ENCODE results near the gene CEP135. TPM values are rescaled to one million over a fixed set of nuclear protein-coding genes. Genes with fewer than 3 reads are reported as not detected.

CEP135 gene
- total RNA-seq, 2 experiments from 2014 or later: 12.5 to 12.9 TPM

GRCh38 chr4:56055991-56056390, 107.2 kb downstream of the CEP135 start:
- intact Hi-C loops (cut with micrococcal nuclease): no loop called here
- CTCF ChIA-PET: no interaction called here
- no peak overlapping the region for H3K27ac Mint-ChIP-seq
- H3K27me3 Mint-ChIP-seq: peaks cover 22% of the 10 kb centered on the region
- TF ChIP-seq CTCF (IDR thresholded peaks at IDR 0.05): no peak
- no peak for ATAC-seq
- POLR2A ChIA-PET: no interaction called here
- no peaks in the 10 kb centered on the region for H3K4me1 Mint-ChIP-seq (ENCODE audit: low read depth)
- no peak overlapping the region for H3K4me3 Mint-ChIP-seq
- DNase-seq: no peak
- H3K9me3 Mint-ChIP-seq: no peaks in the 10 kb centered on the region
- no peaks in the 10 kb centered on the region for H3K36me3 Mint-ChIP-seq (ENCODE audit: low read depth)

GRCh38 chr4:56058555-56058954, 109.8 kb downstream of the CEP135 start:
- Mint-ChIP-seq H3K27ac (no peak overlapping the region), H3K4me1 (ENCODE audit: low read depth) (no peaks in the 10 kb centered on the region), H3K36me3 (ENCODE audit: low read depth) (no peaks in the 10 kb centered on the region), H3K4me3 (no peak overlapping the region), H3K9me3 (no peaks in the 10 kb centered on the region), H3K27me3 (peaks cover 11% of the 10 kb centered on the region)
- no peak for TF ChIP-seq CTCF (IDR thresholded peaks at IDR 0.05)
- DNase-seq (no peak), ATAC-seq (no peak)
- ChIA-PET POLR2A (no interaction called here), CTCF (no interaction called here)
- intact Hi-C loops (cut with micrococcal nuclease): no loop called here

GRCh38 chr4:56060036-56060435, 111.3 kb downstream of the CEP135 start:
- ChIA-PET POLR2A (no interaction called here), CTCF (no interaction called here)
- TF ChIP-seq CTCF (IDR thresholded peaks at IDR 0.05): no peak
- Mint-ChIP-seq H3K4me3 (no peak overlapping the region), H3K27ac (no peak overlapping the region), H3K4me1 (ENCODE audit: low read depth) (no peaks in the 10 kb centered on the region), H3K9me3 (no peaks in the 10 kb centered on the region), H3K36me3 (ENCODE audit: low read depth) (no peaks in the 10 kb centered on the region), H3K27me3 (peaks cover 11% of the 10 kb centered on the region)
- ATAC-seq: no peak
- DNase-seq: no peak
- intact Hi-C loops (cut with micrococcal nuclease): no loop called here

- no peak overlapping the region for H3K4me3 Mint-ChIP-seq
- H3K9me3 Mint-ChIP-seq: no peaks in the 10 kb centered on the region
- POLR2A ChIA-PET: no interaction called here
- H3K4me1 Mint-ChIP-seq (ENCODE audit: low read depth): no peaks in the 10 kb centered on the region
- no peak for ATAC-seq
- CTCF ChIA-PET: interaction anchor here (1.9 kb wide), 1 partner anchor 11 kb away, joined by 4 read pairs; no protein-coding TSS in a partner anchor
- no peak for TF ChIP-seq CTCF (IDR thresholded peaks at IDR 0.05)
- DNase-seq: no peak
- H3K27ac Mint-ChIP-seq: no peak overlapping the region
- intact Hi-C loops (cut with micrococcal nuclease): no loop called here
- peaks cover 11% of the 10 kb centered on the region for H3K27me3 Mint-ChIP-seq
- H3K36me3 Mint-ChIP-seq (ENCODE audit: low read depth): no peaks in the 10 kb centered on the region
These were observed 113.4 kb downstream of the CEP135 start for GRCh38 chr4:56062106-56062505.

GRCh38 chr4:56062526-56063145, 113.9 kb downstream of the CEP135 start:
- H3K27me3 Mint-ChIP-seq: peaks cover 8% of the 10 kb centered on the region
- intact Hi-C loops (cut with micrococcal nuclease): no loop called here
- H3K4me1 Mint-ChIP-seq (ENCODE audit: low read depth): no peaks in the 10 kb centered on the region
- no peak overlapping the region for H3K4me3 Mint-ChIP-seq
- H3K9me3 Mint-ChIP-seq: no peaks in the 10 kb centered on the region
- H3K27ac Mint-ChIP-seq: no peak overlapping the region
- H3K36me3 Mint-ChIP-seq (ENCODE audit: low read depth): no peaks in the 10 kb centered on the region
- ChIA-PET POLR2A (no interaction called here), CTCF (interaction anchor here (1.9 kb wide), 1 partner anchor 11 kb away, joined by 4 read pairs; no protein-coding TSS in a partner anchor)
- TF ChIP-seq CTCF (IDR thresholded peaks at IDR 0.05): no peak
- DNase-seq (no peak), ATAC-seq (no peak)

Data from activated CD8-positive, alpha-beta T cell treated with anti-CD3 and anti-CD28 coated beads for 36 hours (primary cell).